GM19455 (cell line): ENCODE results near the gene NUMBL.
"Not testable (repeated sequence)": the region's sequence is repeated elsewhere in the genome, so short reads cannot be mapped to it uniquely, and the experiment has no call there.

Experiments used
- ATAC-seq: cut with Tn5 transposase; IDR thresholded peaks from one replicate; pipeline ENCODE4 v1.9.1; 2021; ENCODE audit not compliant: unreplicated experiment

The NUMBL gene

GRCh38 chr19:40690050-40690692 is at the start of gene NUMBL:
Gene NUMBL (minus strand): TSS chr19:40690651. CDS start chr19:40690483, 168 bp downstream.
- peak; percentile 12 for ATAC-seq

DNA sequence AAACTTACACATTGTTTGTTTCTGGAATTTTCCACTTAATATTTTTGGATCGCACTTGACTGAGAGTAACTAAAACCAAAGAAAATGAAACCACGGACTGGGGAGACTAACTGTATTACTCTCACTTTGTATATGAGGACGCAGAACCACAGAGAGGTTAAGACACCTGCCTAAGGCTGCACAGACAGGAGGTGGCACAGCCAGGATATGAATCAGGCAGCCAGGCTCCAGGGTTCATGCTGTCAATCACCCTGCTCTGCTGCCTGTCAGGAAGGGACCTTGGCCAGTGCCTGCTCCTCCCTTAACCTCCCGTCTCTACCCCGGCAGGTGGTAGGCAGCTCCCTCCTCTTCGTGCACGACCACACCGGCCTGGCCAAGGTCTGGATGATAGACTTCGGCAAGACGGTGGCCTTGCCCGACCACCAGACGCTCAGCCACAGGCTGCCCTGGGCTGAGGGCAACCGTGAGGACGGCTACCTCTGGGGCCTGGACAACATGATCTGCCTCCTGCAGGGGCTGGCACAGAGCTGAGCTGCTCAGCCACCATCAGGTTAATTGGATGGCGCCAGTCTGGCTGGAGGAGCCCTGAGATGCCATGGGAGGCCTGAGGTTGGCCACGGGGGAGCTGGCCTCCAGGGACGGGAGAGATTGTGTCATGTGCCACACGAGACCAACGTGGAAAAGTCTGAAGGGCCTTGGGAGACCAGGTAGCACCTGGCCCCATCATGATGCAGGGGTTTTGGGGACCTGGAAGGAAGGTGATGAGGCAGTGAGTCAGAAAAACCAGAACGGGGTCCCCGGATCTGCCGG is 48.8 kb upstream of the NUMBL start:
- ATAC-seq = no peak

DNA sequence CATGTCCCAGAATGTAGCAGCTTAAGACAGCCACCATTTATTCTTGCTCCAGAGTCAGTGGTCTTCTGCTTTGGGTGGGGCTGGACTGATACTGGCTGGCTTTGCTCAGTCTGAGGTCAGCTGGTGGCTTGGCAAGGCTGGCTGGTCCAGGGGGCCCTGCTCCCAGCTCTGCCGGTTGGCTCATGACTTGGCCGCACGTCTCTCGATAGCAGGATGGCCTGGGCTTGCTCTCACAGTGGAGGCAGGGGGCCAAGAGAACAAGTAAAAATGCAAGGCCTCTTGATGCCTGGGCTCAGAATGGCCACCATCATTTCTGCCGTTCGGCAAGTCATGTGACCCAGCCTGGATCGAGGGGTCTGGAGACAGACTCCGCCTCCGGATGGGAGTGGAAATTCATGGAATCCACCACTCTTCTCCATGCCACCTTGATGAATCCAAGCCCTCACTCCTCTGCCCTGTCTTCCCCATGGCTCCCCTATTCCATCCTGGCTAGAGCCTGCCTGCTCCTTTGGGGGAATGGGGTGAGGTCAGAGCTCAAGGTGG is 46.7 kb upstream of the NUMBL start:
- no peak for ATAC-seq

DNA sequence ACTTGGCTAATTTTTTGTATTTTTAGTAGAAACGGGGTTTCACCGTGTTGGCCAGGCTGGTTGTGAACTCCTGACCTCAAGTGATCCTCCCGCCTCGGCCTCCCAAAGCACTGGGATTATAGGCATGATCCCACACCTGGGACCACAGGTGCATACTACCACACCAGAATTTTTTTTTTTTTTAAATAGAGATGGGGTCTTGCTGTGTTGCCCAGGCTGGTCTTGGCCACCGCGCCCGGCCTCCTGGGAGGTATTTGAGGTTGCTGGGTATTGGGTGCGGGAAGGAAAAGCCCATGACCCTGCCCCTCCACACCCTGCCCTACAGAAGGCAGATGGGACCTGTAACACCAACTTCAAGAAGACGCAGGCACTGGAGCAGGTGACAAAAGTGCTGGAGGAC is 46.2 kb upstream of the NUMBL start:
- no peak for ATAC-seq

DNA sequence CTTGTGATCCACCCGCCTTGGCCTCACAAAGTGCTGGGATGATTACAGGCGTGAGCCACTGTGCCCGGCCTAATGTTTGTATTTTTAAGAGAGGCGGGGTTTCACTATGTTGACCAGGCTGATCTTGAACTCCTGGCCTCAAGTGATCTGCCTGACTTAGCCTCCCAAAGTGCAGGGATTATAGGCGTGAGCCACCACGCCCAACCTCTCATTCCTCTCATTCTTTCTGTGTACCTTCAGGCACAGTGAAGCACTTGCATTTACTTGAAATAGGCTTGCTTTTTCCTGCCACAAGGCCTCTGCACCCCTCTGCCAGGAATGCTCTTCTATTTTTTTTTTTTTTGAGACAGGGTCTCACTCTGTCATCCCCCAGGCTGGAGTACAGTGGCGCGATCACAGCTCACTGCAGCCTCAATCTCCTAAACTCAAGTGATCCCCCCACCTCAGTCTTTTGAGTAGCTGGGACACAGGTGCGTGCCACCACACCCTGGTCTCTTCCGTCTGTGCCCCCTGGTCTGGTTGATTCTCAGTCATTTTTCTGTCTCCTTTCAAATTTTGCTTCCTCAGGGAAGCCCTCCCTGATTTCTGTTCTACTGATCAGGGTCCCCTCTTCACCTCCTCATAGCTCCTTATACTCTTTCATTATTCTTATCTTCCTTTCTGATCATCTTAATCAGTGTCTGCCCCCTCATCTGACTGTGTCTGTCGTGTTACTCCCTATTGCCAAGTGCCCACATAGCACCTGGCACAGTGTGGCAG is 44.7 kb upstream of the NUMBL start:
- ATAC-seq = no peak

DNA sequence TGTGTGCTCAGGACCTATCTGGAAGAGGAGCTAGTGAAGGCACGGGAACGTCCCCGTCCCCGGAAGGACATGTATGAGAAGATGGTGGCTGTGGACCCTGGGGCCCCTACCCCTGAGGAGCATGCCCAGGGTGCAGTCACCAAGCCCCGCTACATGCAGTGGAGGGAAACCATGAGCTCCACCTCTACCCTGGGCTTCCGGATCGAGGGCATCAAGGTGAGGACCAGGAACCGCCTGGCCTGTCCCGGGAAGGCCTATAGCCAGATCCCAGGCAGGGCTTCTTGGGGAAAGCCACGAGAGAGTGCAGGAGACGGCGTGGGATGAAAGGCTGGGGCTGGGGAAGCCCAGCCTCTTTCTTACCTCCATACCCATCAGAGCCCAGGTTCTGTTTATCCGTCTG is 42.7 kb upstream of the NUMBL start:
- ATAC-seq = no peak

DNA sequence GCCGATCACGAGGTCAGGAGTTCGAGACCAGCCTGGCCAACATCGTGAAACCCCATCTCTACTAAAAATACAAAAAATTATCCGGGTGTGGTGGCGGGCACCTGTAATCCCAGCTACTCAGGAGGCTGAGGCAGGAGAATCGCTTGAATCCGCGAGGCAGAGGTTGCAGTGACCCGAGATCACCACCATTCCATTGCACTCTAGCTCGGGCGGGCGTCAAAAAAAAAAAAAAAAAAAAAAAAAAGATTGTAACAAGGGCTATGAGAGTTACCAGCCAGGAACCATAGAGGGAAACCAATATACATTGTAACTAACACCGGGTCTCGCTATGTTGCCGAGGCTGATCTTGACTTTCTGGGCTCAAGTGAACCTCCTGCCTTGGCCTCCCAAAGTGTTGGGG is 41.9 kb upstream of the NUMBL start:
- ATAC-seq = not testable (repeated sequence)

DNA sequence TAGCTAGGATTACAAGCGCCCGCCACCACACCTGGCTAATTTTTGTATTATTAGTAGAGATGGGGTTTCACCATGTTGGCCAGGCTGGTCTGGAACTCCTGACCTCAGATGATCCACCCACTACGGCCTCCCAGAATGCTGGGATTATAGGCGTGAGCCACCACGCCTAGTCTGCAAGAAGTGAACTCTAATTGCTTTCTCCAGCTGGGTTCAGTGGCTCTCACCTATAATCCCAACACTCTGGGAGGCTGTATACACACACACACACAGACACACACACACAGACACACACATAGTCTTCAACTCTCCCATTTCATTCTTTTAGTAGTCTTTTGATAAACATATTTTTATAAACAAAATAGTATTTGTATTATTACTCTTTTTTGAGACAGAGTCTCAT is 39.6 kb upstream of the NUMBL start:
- ATAC-seq = not testable (repeated sequence)

- no peak for ATAC-seq
These were observed 35.8 kb upstream of the NUMBL start for GRCh38 chr19:40726279-40726678.

DNA sequence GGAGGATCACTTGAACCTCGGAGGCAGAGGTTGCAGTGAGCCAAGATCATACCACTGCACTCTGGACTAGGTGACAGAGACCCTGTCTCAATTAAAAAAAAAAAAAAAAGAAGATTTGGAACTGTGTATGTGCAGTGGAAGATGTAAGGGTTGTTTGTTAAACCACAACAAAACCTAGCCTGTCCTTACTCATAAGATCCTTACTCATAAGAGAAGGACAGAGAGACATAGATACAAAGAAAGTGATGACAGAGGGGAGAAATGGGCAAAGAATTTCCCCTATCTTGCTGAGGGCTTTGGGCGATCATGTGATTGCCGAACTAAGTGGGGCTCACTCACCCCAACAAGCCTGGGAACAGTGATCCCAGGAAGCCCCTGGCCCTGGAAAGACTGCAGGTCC is 34.4 kb upstream of the NUMBL start:
- ATAC-seq = no peak

- ATAC-seq = no peak
These were observed 33.9 kb upstream of the NUMBL start for GRCh38 chr19:40724315-40724714.

DNA sequence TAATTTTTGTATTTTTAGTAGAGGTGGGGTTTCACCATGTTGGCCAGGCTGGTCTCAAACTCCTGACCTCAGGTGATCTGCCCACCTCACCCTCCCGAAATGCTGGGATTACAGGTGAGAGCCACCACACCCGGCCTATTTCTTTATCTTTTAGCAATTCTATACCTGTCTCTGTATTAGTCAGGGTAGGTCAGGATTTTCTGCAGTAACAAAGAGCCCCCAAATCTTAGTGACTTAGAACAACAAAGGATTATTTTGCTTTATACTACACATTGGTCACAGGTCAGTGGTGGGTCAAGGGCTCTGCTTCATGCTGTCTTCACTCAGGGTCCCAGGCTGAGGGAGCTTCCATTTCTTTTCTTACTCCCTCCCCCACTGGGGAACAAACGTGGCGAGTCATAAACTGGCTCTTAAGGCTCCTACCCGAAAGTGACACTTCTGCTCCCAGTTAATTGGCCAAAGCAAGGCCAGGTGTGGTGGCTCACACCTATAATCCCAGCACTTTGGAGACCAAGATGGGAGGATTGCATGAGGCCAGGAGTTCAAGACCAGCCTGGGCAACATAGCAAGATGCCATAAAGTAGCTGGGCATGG is 33.3 kb upstream of the NUMBL start:
- no peak for ATAC-seq

- ATAC-seq = no peak
These were observed 31.6 kb upstream of the NUMBL start for GRCh38 chr19:40721936-40722661.

- no peak for ATAC-seq
These were observed 30.7 kb upstream of the NUMBL start for GRCh38 chr19:40721140-40721486.

DNA sequence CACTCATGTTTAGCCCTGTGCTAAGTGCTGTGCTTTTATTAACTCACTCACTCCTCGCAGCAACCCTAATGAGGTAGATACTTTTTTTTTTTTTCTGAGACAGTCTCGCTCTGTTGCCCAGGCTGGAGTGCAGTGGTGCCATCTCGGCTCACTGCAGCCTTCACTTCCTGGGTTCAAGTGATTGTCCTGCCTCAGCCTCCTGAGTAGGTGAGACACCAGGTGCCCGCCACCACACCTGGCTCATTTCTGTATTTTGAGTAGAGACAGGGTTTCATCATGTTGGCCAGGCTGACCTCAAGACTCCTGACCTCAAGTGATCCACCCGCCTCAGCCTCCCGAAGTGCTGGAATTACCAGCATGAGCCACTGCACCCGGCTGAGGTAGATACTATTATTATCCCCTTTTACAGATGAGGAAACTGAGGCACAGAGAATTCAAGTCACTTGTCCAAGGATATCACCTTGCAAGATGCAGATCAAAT is 29.0 kb upstream of the NUMBL start:
- ATAC-seq = no peak

DNA sequence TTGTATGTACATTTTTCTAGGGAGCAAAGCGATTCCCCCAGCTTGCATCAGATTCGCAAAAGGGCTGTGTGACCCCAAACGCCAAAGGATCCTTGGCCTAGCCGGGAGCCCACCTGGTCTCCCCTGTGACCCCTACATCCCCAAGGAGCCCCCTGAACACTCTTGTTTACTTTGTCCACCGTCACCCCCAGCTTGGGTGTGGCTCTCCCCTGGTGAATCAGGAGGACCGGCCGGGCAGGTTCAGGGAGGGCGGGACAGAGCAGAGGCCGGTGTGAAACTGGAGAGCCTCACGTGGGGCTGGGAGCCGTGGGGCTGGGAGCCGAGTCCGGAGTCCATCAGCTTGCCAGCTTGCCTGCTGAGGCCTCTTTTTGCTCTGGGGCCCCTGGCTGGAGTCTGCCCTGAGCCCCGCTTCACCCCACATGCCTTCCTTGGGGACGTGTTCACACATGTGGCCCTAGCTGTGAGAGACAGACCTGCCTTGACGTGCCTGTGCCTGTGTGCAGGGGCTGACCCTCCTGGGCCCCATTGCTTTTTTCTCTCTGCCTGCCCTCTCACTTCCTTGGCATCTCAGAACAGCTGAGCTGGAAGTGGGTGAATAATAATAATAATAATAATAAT is 28.4 kb upstream of the NUMBL start:
- no peak for ATAC-seq

- no peak for ATAC-seq
These were observed 27.7 kb upstream of the NUMBL start for GRCh38 chr19:40717880-40718773.

- ATAC-seq = peak; percentile 2
These were observed 27.0 kb upstream of the NUMBL start for GRCh38 chr19:40717325-40717879.
